Panc1 (cell line): ENCODE measurements around the gene CD80. TPM values are rescaled to one million over a fixed set of nuclear protein-coding genes. Genes with fewer than 3 reads are reported as not detected.

Experiments used
- ATAC-seq: fragments of 200-7000 bp; cut with Tn5 transposase; 2 replicates; pipeline ENCODE4 v1.9.1; 2020; ENCODE audit warnings: mild to moderate bottlenecking, moderate library complexity
- BruUV-seq: library from RNA; stranded (reverse); fragments of 400-500 nt; replicated peaks from 2 replicates; lab custom pipeline; 2021; lab: Mats Ljungman, UMichigan
- CTCF ChIA-PET: fragments of 300-600 bp; sonication (Branson Sonifier 250); formaldehyde crosslinking; loops from one replicate; lab custom pipeline; 2022; ENCODE audit warnings: antibody characterized with exemption; lab: Charles Lee
- POLR2A ChIA-PET: fragments of 300-600 bp; sonication (Branson Sonifier 250); formaldehyde crosslinking; loops from one replicate; lab custom pipeline; 2022; ENCODE audit warnings: antibody characterized with exemption; lab: Charles Lee
- DNase-seq: peaks from one replicate; pipeline ENCODE4 v3.0.0-alpha.2; 2010; ENCODE audit warnings: low read depth, low spot score
- H3K27ac ChIP-seq: 2 replicates; pipeline ENCODE4 v1.5.1; 2011; ENCODE audit warnings: mild to moderate bottlenecking, low read length, inconsistent platforms
- H3K27me3 ChIP-seq: fragments of 200-500 bp; sonication (Bioruptor generic); 2 replicates; pipeline ENCODE4 v1.6.0; 2014; ENCODE audit warnings: low read length, inconsistent platforms; ENCODE audit not compliant: control insufficient read depth, insufficient read depth
- H3K36me3 ChIP-seq: fragments of 200-500 bp; sonication (Bioruptor generic); 2 replicates; pipeline ENCODE4 v1.5.1; 2014; ENCODE audit warnings: inconsistent platforms, mild to moderate bottlenecking, low read length, moderate library complexity; ENCODE audit not compliant: control insufficient read depth, insufficient read depth
- H3K4me1 ChIP-seq: 2 replicates; pipeline ENCODE4 v1.5.1; 2011; ENCODE audit warnings: inconsistent platforms, mild to moderate bottlenecking, low read length, moderate library complexity; ENCODE audit not compliant: control insufficient read depth, insufficient read depth
- H3K4me3 ChIP-seq, 2 experiments: 2 replicates each; pipeline ENCODE4 v1.5.1; 2011 to 2012; ENCODE audit warnings: low read depth in 2 of 2, low read length in 2 of 2, mild to moderate bottlenecking in 2 of 2, inconsistent platforms in 1 of 2, moderate library complexity in 1 of 2
- H3K9me3 ChIP-seq: fragments of 200-500 bp; sonication (Bioruptor generic); 2 replicates; pipeline ENCODE4 v1.5.1; 2014; ENCODE audit warnings: low read depth, mild to moderate bottlenecking, inconsistent platforms, low read length, moderate library complexity; ENCODE audit not compliant: control insufficient read depth, insufficient read depth
- POLR2AphosphoS5 ChIP-seq: IDR thresholded peaks from 2 replicates; pipeline ENCODE4 v1.6.1; 2012; ENCODE audit warnings: mild to moderate bottlenecking, low read depth, low read length, moderate library complexity
- REST ChIP-seq, 2 experiments: IDR thresholded peaks; 2 replicates each; pipeline ENCODE4 v1.6.1; 2011 to 2012; ENCODE audit warnings: low read depth in 2 of 2, control low read depth in 1 of 2, low read length in 1 of 2, mild to moderate bottlenecking in 1 of 2, moderate library complexity in 1 of 2; ENCODE audit not compliant: insufficient read depth in 1 of 2
- SIN3A ChIP-seq: IDR thresholded peaks from 2 replicates; pipeline ENCODE4 v1.6.1; 2012; ENCODE audit warnings: low read depth, mild to moderate bottlenecking, low read length, moderate library complexity, borderline replicate concordance; ENCODE audit not compliant: insufficient read depth
- TCF7L2 ChIP-seq: IDR thresholded peaks from 2 replicates; pipeline ENCODE4 v1.6.1; 2011; ENCODE audit warnings: mild to moderate bottlenecking, low read depth, low read length, inconsistent platforms
- in situ Hi-C: cut with HindIII; loops from 2 replicates; pipeline ENCODE4 v1.10.0; 2016; ENCODE audit warnings: low sequenced_read_pairs, low pct_unique_long_range_greater_than_20kb
- intact Hi-C: fragments of 100-400 bp; cut with micrococcal nuclease; formaldehyde crosslinking; loops from one replicate; pipeline ENCODE4 v1.10.0; 2022; ENCODE audit not compliant: unreplicated experiment
- total RNA-seq: library from RNA; stranded (reverse); gene quantifications from one replicate; pipeline ENCODE4 v1.2.1, GENCODE V29; 2021; ENCODE audit not compliant: unreplicated experiment
- TF ChIP-seq, protein P1 (sequence below): fragments of 450-650 bp; IDR thresholded peaks from 2 replicates; pipeline ENCODE4 v1.5.1; 2017; ENCODE audit warnings: mild to moderate bottlenecking

Gene CD80
- total RNA-seq, 1 experiment from 2014 or later = 0.15 TPM

- Histone ChIP-seq H3K9me3 (no peaks in the 10 kb centered on the region), H3K4me3 (no peak overlapping the region), H3K4me1 (no peaks in the 10 kb centered on the region), H3K27ac (no peak overlapping the region), H3K36me3 (no peaks in the 10 kb centered on the region), H3K27me3 (peaks cover 6% of the 10 kb centered on the region; the same call in 1 of the 2 replicates)
- BruUV-seq = no TSS peak
- ChIA-PET CTCF (no interaction called here), POLR2A (no interaction called here)
- intact Hi-C loops = no loop called here
- TF ChIP-seq REST (IDR thresholded peaks at IDR 0.05; ENCODE audit: insufficient read depth in 1 of 2, low read depth in 2 of 2, low read length in 1 of 2) (no peak), SIN3A (no peak), TCF7L2 (no peak), POLR2AphosphoS5 (no peak)
- TF ChIP-seq, protein P1, sequence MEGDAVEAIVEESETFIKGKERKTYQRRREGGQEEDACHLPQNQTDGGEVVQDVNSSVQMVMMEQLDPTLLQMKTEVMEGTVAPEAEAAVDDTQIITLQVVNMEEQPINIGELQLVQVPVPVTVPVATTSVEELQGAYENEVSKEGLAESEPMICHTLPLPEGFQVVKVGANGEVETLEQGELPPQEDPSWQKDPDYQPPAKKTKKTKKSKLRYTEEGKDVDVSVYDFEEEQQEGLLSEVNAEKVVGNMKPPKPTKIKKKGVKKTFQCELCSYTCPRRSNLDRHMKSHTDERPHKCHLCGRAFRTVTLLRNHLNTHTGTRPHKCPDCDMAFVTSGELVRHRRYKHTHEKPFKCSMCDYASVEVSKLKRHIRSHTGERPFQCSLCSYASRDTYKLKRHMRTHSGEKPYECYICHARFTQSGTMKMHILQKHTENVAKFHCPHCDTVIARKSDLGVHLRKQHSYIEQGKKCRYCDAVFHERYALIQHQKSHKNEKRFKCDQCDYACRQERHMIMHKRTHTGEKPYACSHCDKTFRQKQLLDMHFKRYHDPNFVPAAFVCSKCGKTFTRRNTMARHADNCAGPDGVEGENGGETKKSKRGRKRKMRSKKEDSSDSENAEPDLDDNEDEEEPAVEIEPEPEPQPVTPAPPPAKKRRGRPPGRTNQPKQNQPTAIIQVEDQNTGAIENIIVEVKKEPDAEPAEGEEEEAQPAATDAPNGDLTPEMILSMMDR = no peak
- in situ Hi-C loops = no loop called here
- DNase-seq (no peak), ATAC-seq (no peak)
These were observed 40.3 kb upstream of the CD80 start for GRCh38 chr3:119599558-119600174.

DNA sequence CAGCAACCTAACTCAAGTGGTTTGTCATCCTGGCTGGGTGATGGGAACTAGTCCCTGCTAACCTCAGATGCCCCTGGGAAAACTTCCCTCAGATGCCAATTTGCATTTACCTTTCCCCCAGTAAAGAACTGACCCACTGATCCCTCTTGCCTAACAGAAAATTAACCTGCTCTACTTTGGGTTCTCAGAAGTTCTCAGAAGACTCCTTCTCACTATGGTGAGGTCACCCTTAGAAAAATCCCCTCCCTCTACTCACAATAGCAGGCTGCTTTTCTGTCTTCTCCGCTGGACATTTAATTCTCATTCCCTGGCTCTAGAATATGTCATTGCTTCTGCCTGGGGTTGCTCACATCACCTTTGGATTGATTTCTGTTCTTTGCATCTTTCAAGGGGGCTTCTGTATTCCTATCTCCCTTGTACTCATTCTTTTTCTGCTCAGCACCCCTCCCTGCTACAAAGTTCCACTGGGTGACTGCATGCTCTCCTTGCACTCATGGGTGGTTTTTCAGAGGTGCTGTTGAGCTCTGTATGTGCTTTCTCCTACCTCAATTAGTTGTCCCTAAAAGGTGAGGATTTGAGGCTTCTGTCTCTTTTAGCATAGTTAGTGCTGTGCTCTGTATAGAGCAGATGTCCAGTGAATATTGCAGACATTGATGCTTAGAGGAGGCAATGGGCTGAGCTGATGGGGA lies 39.1 kb upstream of the CD80 start:
- no peak for DNase-seq
- Histone ChIP-seq H3K27ac (no peak overlapping the region), H3K36me3 (no peaks in the 10 kb centered on the region), H3K27me3 (peaks cover 6% of the 10 kb centered on the region; the same call in 1 of the 2 replicates), H3K4me3 (no peak overlapping the region), H3K9me3 (no peaks in the 10 kb centered on the region), H3K4me1 (no peaks in the 10 kb centered on the region)
- CTCF ChIA-PET = no interaction called here
- no peak for ATAC-seq
- POLR2A ChIA-PET = no interaction called here
- BruUV-seq = no TSS peak
- intact Hi-C loops (no loop called here), in situ Hi-C loops (no loop called here)
- TF ChIP-seq POLR2AphosphoS5 = no peak
- TF ChIP-seq TCF7L2 = no peak
- no peak for TF ChIP-seq SIN3A
- TF ChIP-seq, protein P1 = no peak
- TF ChIP-seq REST (IDR thresholded peaks at IDR 0.05; ENCODE audit: insufficient read depth in 1 of 2, low read depth in 2 of 2, low read length in 1 of 2) = no peak
